GM23248 (cell line): ENCODE data around the gene CYSLTR1.

Source experiments
- EZH2 ChIP-seq: fragments of 200-600 bp; sonication (generic); IDR thresholded peaks from 2 replicates; pipeline ENCODE4 v1.6.1; 2018; ENCODE audit warnings: antibody characterized with exemption, mild to moderate bottlenecking; ENCODE audit not compliant: insufficient read depth, poor library complexity, severe bottlenecking
- EZH2phosphoT487 ChIP-seq: fragments of 200-600 bp; sonication (generic); IDR thresholded peaks from 2 replicates; pipeline ENCODE4 v1.6.1; 2018; ENCODE audit warnings: antibody characterized with exemption, moderate library complexity, mild to moderate bottlenecking, low read depth; ENCODE audit not compliant: insufficient read depth

- TF ChIP-seq EZH2: no peak
- no peak for TF ChIP-seq EZH2phosphoT487
Measured at GRCh38 chrX:78331708-78332107, 4.3 kb upstream of the CYSLTR1 start.
